GM19372 (cell line): ENCODE results near the gene ATP6V0B.

Source experiments
- ATAC-seq: cut with Tn5 transposase; IDR thresholded peaks from one replicate; pipeline ENCODE4 v1.9.1; 2021; ENCODE audit warnings: mild to moderate bottlenecking, low read depth, moderate library complexity; ENCODE audit not compliant: unreplicated experiment

ATP6V0B gene

DNA sequence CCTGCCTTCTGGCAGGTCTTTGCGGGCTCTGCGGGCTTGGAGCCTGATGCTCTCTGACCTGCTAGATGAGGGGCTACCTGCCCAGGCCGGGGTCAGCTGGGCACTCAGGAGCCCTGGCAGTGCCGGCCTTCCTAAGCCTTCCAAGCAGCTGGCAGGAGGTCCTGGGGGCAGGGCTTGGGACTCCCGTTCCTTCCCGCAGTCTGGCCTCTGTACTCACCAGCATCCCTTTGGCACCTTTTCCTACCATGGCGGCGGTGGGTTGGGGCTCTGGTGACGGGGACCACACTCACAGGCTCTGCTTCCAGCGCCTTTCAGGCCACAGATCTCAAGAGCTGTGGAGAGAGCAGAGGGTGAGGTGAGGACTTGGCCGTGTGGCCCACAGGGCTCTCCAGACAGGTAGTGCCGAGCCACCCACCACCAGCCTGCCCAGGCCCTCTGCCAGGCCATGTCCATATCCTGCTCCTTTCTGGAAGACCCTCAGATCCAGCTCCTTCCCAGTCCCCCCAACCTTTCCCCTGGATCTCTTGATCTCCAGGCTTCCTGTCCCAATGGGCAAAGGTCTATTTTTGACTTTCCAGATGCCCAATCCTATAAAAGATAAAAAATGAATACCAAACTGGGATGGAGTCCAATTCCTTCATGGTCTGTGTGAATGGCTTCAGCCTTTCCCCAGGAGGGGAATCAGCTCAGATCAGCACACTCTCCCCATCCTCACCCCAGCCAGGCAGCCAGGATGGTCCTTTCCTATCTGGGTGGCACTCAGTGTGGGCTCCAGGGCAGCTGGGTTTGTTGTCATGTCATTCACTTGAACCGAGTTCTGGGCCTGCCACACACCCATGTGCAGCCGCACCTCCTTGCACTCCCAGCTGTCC is 49.5 kb downstream of the ATP6V0B start:
- no peak for ATAC-seq

GRCh38 chr1:44024903-44025525 is 50.3 kb downstream of the ATP6V0B start:
- ATAC-seq = no peak

GRCh38 chr1:44025816-44026215 is 51.1 kb downstream of the ATP6V0B start:
- ATAC-seq = no peak

DNA sequence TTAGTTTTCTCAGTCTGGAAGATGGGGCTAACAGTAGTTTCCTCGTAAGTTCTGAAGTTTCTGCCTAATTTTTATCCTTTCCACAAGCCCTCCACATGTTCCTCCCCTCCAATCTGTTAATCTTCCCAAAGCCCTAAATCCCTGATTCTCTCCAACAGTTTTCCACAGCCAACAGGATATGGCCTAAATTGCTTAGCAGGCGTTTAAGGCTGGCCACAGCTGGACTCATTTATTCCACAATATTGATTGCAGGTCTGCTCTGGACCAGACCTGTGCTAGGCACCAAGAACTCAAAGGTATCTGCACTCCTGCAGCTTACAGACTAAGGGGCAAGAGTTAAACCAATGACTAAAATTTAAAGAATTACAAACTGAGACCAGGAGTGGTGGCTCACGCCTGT is 52.6 kb downstream of the ATP6V0B start:
- no peak for ATAC-seq
